ENCODE data around the gene COLEC11.
A peak's percentile ranks its signal among the peaks of the same experiment; 100 is the strongest.
"Not testable (repeated sequence)": the region's sequence is repeated elsewhere in the genome, so short reads cannot be mapped to it uniquely, and the experiment has no call there.

The COLEC11 gene

GRCh38 chr2:3606370-3607201 lies 11.7 kb downstream of the COLEC11 start:
- no peak overlapping the region for H3K9ac ChIP-seq
- H3K4me2 ChIP-seq = no peak overlapping the region
- H3K4me1 ChIP-seq (ENCODE audit: low read depth, poor library complexity, severe bottlenecking) = peaks cover 8% of the 10 kb centered on the region
- no peaks in the 10 kb centered on the region for H3K36me3 ChIP-seq (ENCODE audit: insufficient read depth)
- H3K79me2 ChIP-seq (ENCODE audit: insufficient read depth, low read depth) = no peaks in the 10 kb centered on the region
- no peaks in the 10 kb centered on the region for H3K27me3 ChIP-seq (ENCODE audit: insufficient read depth, low read depth)
- peak overlapping the region; percentile 97; the same call in 1 of the 2 replicates for H2AFZ ChIP-seq (ENCODE audit: low read depth)
- H3K4me3 ChIP-seq (IDR thresholded peaks at IDR 0.05; ENCODE audit: insufficient read depth, low read depth, low read length) = no peak overlapping the region
- H3K27ac ChIP-seq = no peak overlapping the region
- no peaks in the 10 kb centered on the region for H4K20me1 ChIP-seq (ENCODE audit: insufficient read depth)
- TF ChIP-seq, protein P1, sequence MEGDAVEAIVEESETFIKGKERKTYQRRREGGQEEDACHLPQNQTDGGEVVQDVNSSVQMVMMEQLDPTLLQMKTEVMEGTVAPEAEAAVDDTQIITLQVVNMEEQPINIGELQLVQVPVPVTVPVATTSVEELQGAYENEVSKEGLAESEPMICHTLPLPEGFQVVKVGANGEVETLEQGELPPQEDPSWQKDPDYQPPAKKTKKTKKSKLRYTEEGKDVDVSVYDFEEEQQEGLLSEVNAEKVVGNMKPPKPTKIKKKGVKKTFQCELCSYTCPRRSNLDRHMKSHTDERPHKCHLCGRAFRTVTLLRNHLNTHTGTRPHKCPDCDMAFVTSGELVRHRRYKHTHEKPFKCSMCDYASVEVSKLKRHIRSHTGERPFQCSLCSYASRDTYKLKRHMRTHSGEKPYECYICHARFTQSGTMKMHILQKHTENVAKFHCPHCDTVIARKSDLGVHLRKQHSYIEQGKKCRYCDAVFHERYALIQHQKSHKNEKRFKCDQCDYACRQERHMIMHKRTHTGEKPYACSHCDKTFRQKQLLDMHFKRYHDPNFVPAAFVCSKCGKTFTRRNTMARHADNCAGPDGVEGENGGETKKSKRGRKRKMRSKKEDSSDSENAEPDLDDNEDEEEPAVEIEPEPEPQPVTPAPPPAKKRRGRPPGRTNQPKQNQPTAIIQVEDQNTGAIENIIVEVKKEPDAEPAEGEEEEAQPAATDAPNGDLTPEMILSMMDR (conservative IDR thresholded peaks at IDR 0.05; ENCODE audit: low read depth, low read length) = no peak

DNA sequence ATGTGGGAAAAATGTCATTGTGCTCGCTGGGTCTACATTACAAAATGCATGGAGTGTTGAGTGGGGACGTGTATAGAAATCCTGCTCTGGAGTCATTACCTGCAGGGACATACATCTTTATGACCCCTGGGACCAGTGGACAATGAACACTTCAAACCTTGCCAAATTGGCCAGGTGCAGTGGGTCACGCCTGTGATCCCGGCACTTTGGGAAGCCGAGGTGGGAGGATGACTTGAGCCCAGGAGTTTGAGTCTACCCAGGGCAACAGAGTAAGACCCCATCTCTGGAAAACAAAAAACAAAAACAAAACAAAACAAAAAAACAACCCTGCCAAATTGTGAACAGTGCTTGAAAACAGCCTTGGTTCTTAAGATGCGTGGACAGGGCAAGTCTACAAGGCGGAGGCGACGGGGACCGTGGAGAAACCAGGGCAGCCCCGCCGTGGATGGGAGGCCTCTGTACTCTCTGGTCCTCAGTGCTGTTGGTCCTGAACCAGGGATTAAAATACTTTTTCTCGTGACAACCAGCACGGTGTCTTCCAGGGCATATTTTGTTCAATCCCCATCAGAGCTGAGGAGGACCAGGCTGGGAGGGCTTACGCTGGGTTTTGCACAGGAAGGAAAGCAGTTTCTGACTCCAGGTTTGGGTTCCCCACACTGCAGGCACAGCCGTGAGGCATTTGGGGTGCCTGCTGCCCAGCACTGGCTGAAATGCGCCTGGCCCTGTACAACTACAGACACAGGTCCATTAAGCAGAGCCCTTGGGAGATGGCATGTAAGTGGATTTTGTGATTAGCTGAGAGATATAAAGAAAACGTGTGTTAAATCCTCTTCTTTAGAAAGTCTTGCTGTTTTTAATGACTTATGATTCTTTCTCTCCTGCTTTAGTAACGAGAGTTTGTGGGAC lies 13.7 kb downstream of the COLEC11 start:
- Histone ChIP-seq H3K9ac (no peak overlapping the region), H3K27me3 (ENCODE audit: insufficient read depth, low read depth) (no peaks in the 10 kb centered on the region), H2AFZ (ENCODE audit: low read depth) (no peak overlapping the region), H3K4me3 (IDR thresholded peaks at IDR 0.05; ENCODE audit: insufficient read depth, low read depth, low read length) (no peak overlapping the region), H3K36me3 (ENCODE audit: insufficient read depth) (no peaks in the 10 kb centered on the region), H3K27ac (no peak overlapping the region), H3K4me1 (ENCODE audit: low read depth, poor library complexity, severe bottlenecking) (peaks cover 8% of the 10 kb centered on the region), H3K79me2 (ENCODE audit: insufficient read depth, low read depth) (no peaks in the 10 kb centered on the region), H3K4me2 (no peak overlapping the region), H4K20me1 (ENCODE audit: insufficient read depth) (no peaks in the 10 kb centered on the region)
- TF ChIP-seq, protein P1 (conservative IDR thresholded peaks at IDR 0.05; ENCODE audit: low read depth, low read length) = no peak

DNA sequence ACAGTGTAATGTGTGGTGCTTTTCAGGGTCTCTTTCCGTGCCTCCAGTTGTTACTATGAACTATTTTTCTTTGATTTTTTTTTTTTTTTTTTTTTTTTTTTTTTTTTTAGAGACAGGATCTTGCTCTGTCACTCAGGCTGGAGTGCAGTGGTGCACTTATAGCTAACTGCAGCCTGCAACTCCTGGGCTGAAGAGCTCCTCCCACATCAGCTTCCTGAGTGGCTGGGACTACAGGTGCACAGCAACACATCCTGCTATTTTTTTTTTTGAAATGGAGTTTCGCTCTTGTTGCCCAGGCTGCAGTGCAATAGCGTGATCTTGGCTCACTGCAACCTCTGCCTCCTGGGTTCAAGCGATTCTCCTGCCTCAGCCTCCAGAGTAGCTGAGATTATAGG lies 14.4 kb downstream of the COLEC11 start:
- H3K27me3 ChIP-seq (ENCODE audit: insufficient read depth, low read depth); H3K36me3 ChIP-seq (ENCODE audit: insufficient read depth); H3K4me2 ChIP-seq; H4K20me1 ChIP-seq (ENCODE audit: insufficient read depth); H3K4me1 ChIP-seq (ENCODE audit: low read depth, poor library complexity, severe bottlenecking); H3K79me2 ChIP-seq (ENCODE audit: insufficient read depth, low read depth); H3K4me3 ChIP-seq (IDR thresholded peaks at IDR 0.05; ENCODE audit: insufficient read depth, low read depth, low read length); H3K9ac ChIP-seq; H2AFZ ChIP-seq (ENCODE audit: low read depth); H3K27ac ChIP-seq: not testable (repeated sequence)

GRCh38 chr2:3610415-3610814 lies 15.5 kb downstream of the COLEC11 start:
- no peak overlapping the region for H3K4me3 ChIP-seq (IDR thresholded peaks at IDR 0.05; ENCODE audit: insufficient read depth, low read depth, low read length)
- H3K79me2 ChIP-seq (ENCODE audit: insufficient read depth, low read depth) = no peaks in the 10 kb centered on the region
- H3K4me1 ChIP-seq (ENCODE audit: low read depth, poor library complexity, severe bottlenecking) = no peaks in the 10 kb centered on the region
- H3K4me2 ChIP-seq = no peak overlapping the region
- no peak overlapping the region for H3K9ac ChIP-seq
- TF ChIP-seq, protein P1 (conservative IDR thresholded peaks at IDR 0.05; ENCODE audit: low read depth, low read length) = no peak
- H4K20me1 ChIP-seq (ENCODE audit: insufficient read depth) = no peaks in the 10 kb centered on the region
- H2AFZ ChIP-seq (ENCODE audit: low read depth) = no peak overlapping the region
- no peaks in the 10 kb centered on the region for H3K27me3 ChIP-seq (ENCODE audit: insufficient read depth, low read depth)
- H3K27ac ChIP-seq = no peak overlapping the region
- H3K36me3 ChIP-seq (ENCODE audit: insufficient read depth) = no peaks in the 10 kb centered on the region

All from KMS-11 (cell line).